A549 (cell line): Measurements from ENCODE around the gene SLC10A3.
"Not testable (repeated sequence)": the region's sequence is repeated elsewhere in the genome, so short reads cannot be mapped to it uniquely, and the experiment has no call there.

Source experiments
- CTCF ChIP-seq: fragments of >200 bp; sonication (Bioruptor Twin); formaldehyde crosslinking; IDR thresholded peaks from 3 replicates; pipeline ENCODE4 v1.5.1; 2016
- HDAC2 ChIP-seq: fragments of 200-600 bp; sonication (generic); IDR thresholded peaks from 2 replicates; pipeline ENCODE4 v1.6.1; 2016
- HOXB13 ChIP-seq: fragments of 250-450 bp; sonication (Bioruptor Pico); IDR thresholded peaks from 2 replicates; pipeline ENCODE4 v1.5.0; 2020; ENCODE audit warnings: low read depth, mild to moderate bottlenecking, moderate library complexity
- HOXB5 ChIP-seq: fragments of 250-450 bp; sonication (Bioruptor Pico); IDR thresholded peaks from 2 replicates; pipeline ENCODE4 v1.5.0; 2020; ENCODE audit warnings: mild to moderate bottlenecking, moderate library complexity
- JUNB ChIP-seq: fragments of >200 bp; sonication (Bioruptor Twin); formaldehyde crosslinking; IDR thresholded peaks from 2 replicates; pipeline ENCODE4 v1.6.1; 2016
- KDM1A ChIP-seq: fragments of 200-600 bp; sonication (generic); IDR thresholded peaks from 2 replicates; pipeline ENCODE4 v1.6.1; 2016; ENCODE audit warnings: low read depth, mild to moderate bottlenecking
- MAX ChIP-seq: IDR thresholded peaks from 2 replicates; pipeline ENCODE4 v1.6.1; 2012
- MYC ChIP-seq: IDR thresholded peaks from 2 replicates; pipeline ENCODE4 v1.6.1; 2012; ENCODE audit warnings: mild to moderate bottlenecking, inconsistent platforms, low read length, improper control_type of control experiment, borderline replicate concordance
- POLR2AphosphoS2 ChIP-seq: conservative IDR thresholded peaks from 2 replicates; pipeline ENCODE4 v1.6.1; 2012; ENCODE audit warnings: low read length, improper control_type of control experiment, inconsistent platforms
- RAD21 ChIP-seq, 2 experiments: fragments of >200 bp in 1 of 2; sonication (Bioruptor Twin) in 1 of 2; formaldehyde crosslinking in 1 of 2; IDR thresholded peaks in 1 of 2; conservative IDR thresholded peaks in 1 of 2; 2 replicates in 1 of 2; 3 replicates in 1 of 2; pipeline ENCODE4 v1.6.1; 2012 to 2018; ENCODE audit warnings: inconsistent platforms in 1 of 2
- SREBF2 ChIP-seq: fragments of 450-650 bp; IDR thresholded peaks from 2 replicates; pipeline ENCODE4 v1.6.1; 2014; ENCODE audit warnings: mild to moderate bottlenecking, moderate library complexity
- ZFP36 ChIP-seq: fragments of 450-650 bp; IDR thresholded peaks from 2 replicates; pipeline ENCODE4 v1.6.1; 2014; ENCODE audit warnings: borderline replicate concordance; ENCODE audit not compliant: partially characterized antibody

- TF ChIP-seq HOXB5 (CRISPR knock-in tag); CTCF; HOXB13 (CRISPR knock-in tag); SREBF2; MYC; HDAC2; ZFP36; RAD21 (conservative IDR thresholded peaks at IDR 0.05 in 1 of 2, IDR thresholded peaks at IDR 0.05 in 1 of 2); POLR2AphosphoS2; KDM1A; JUNB; MAX: not testable (repeated sequence)
These were observed 6.2 kb upstream of the SLC10A3 start for GRCh38 chrX:154496591-154497137.
